HCT116 (cell line): ENCODE results near the gene PDRG1. TPM values are rescaled to one million over a fixed set of nuclear protein-coding genes. Genes with fewer than 3 reads are reported as not detected.

Source experiments
- ATAC-seq: fragments of 200-7000 bp; cut with Tn5 transposase; 2 replicates; pipeline ENCODE4 v1.9.1; 2020; ENCODE audit warnings: mild to moderate bottlenecking, moderate library complexity
- BruUV-seq: library from RNA; stranded (reverse); fragments of 400-500 nt; replicated peaks from 2 replicates; lab custom pipeline; 2021; lab: Mats Ljungman, UMichigan
- CTCF ChIA-PET: fragments of 300-600 bp; sonication (Branson Sonifier 250); formaldehyde crosslinking; loops from one replicate; lab custom pipeline; 2021; ENCODE audit warnings: antibody characterized with exemption; lab: Charles Lee
- POLR2A ChIA-PET: fragments of 300-600, 350-600 bp; sonication (Branson Sonifier 250); formaldehyde crosslinking; loops from one replicate; lab custom pipeline; 2021; ENCODE audit warnings: antibody characterized with exemption; lab: Charles Lee
- RAD21 ChIA-PET, 2 experiments: fragments of 300-600 bp; sonication (Branson Sonifier 250); formaldehyde crosslinking; loops; one replicate each; lab custom pipeline; 2023; ENCODE audit warnings: low total read pairs in 2 of 2; ENCODE audit not compliant: uncharacterized antibody in 2 of 2, unreplicated experiment in 2 of 2, low non-redundant PET in 1 of 2; lab: Charles Lee
- DNase-seq: peaks from one replicate; pipeline ENCODE4 v3.0.0-alpha.2; 2010; ENCODE audit warnings: low read depth, low spot score
- H2AFZ ChIP-seq: fragments of 200-600 bp; shearing (Covaris generic), sonication (generic); 2 replicates; pipeline ENCODE4 v1.6.1; 2017; ENCODE audit warnings: low read depth, mixed run types, mixed read lengths, antibody characterized with exemption, low read length; ENCODE audit not compliant: poor library complexity, severe bottlenecking
- H3K27ac ChIP-seq: 2 replicates; pipeline ENCODE4 v1.5.1; 2012; ENCODE audit warnings: low read depth, low read length
- H3K27me3 ChIP-seq: fragments of 200-600 bp; sonication (generic); 2 replicates; pipeline ENCODE4 v1.6.1; 2016; ENCODE audit warnings: mixed run types, low read length, mixed read lengths; ENCODE audit not compliant: insufficient read depth
- H3K36me3 ChIP-seq, 2 experiments: fragments of 200-500 bp in 1 of 2; fragments of 200-600 bp in 1 of 2; sonication (Bioruptor generic) in 1 of 2; sonication (generic) in 1 of 2; 2 replicates each; pipeline versions ENCODE4 v1.5.1 to v1.6.1; 2014 to 2016; ENCODE audit warnings: low read length in 2 of 2, inconsistent platforms in 1 of 2, mixed read lengths in 1 of 2, mixed run types in 1 of 2; ENCODE audit not compliant: insufficient read depth in 2 of 2, control insufficient read depth in 1 of 2
- H3K4me1 ChIP-seq, 2 experiments: fragments of 200-600 bp in 1 of 2; sonication (generic) in 1 of 2; 2 replicates each; pipeline versions ENCODE4 v1.5.1 to v1.6.1; 2012 to 2017; ENCODE audit warnings: low read length in 2 of 2, inconsistent platforms in 1 of 2, mild to moderate bottlenecking in 1 of 2, mixed read lengths in 1 of 2, mixed run types in 1 of 2, moderate library complexity in 1 of 2; ENCODE audit not compliant: insufficient read depth in 2 of 2, control insufficient read depth in 1 of 2
- H3K4me2 ChIP-seq: fragments of 200-600 bp; sonication (generic); 2 replicates; pipeline ENCODE4 v1.6.1; 2017; ENCODE audit warnings: mixed run types, low read length, mixed read lengths
- H3K4me3 ChIP-seq, 2 experiments: fragments of 200-600 bp in 1 of 2; sonication (generic) in 1 of 2; replicated peaks in 1 of 2; 2 replicates each; pipeline ENCODE4 v1.5.1; 2011 to 2016; ENCODE audit warnings: low read length in 2 of 2, control low read depth in 1 of 2, low read depth in 1 of 2, mild to moderate bottlenecking in 1 of 2, mixed read lengths in 1 of 2, mixed run types in 1 of 2
- H3K79me2 ChIP-seq: fragments of 200-600 bp; sonication (generic); 2 replicates; pipeline ENCODE4 v1.6.1; 2017; ENCODE audit warnings: mild to moderate bottlenecking, mixed run types, low read length, moderate library complexity, mixed read lengths; ENCODE audit not compliant: insufficient read depth
- H3K9ac ChIP-seq: fragments of 200-600 bp; sonication (generic); 2 replicates; pipeline ENCODE4 v1.6.1; 2016; ENCODE audit warnings: low read length, mixed read lengths
- H3K9me2 ChIP-seq: fragments of 200-600 bp; sonication (generic), shearing (Covaris generic); 2 replicates; pipeline ENCODE4 v1.6.1; 2017; ENCODE audit warnings: mixed run types, mild to moderate bottlenecking, moderate library complexity; ENCODE audit not compliant: insufficient read depth
- H3K9me3 ChIP-seq, 2 experiments: fragments of 200-500 bp in 1 of 2; fragments of 200-600 bp in 1 of 2; sonication (Bioruptor generic) in 1 of 2; sonication (generic) in 1 of 2; 2 replicates each; pipeline ENCODE4 v1.6.1; 2014 to 2017; ENCODE audit warnings: low read length in 2 of 2, mixed read lengths in 2 of 2, inconsistent platforms in 1 of 2, low read depth in 1 of 2, mild to moderate bottlenecking in 1 of 2, mixed run types in 1 of 2, moderate library complexity in 1 of 2; ENCODE audit not compliant: control insufficient read depth in 1 of 2, insufficient read depth in 1 of 2
- H4K20me1 ChIP-seq: fragments of 200-600 bp; sonication (generic), shearing (Covaris generic); 2 replicates; pipeline ENCODE4 v1.6.1; 2017; ENCODE audit warnings: mixed run types, mild to moderate bottlenecking, moderate library complexity; ENCODE audit not compliant: insufficient read depth
- CBX3 ChIP-seq: IDR thresholded peaks from 2 replicates; pipeline ENCODE4 v1.6.1; 2012; ENCODE audit warnings: low read depth
- CEBPB ChIP-seq: IDR thresholded peaks from 2 replicates; pipeline ENCODE4 v1.6.1; 2012; ENCODE audit warnings: low read depth
- CTCF ChIP-seq, 3 experiments: fragments of 200-600 bp in 1 of 3; sonication (generic) in 1 of 3; IDR thresholded peaks in 2 of 3; conservative IDR thresholded peaks in 1 of 3; 2 replicates each; pipeline ENCODE4 v1.5.1; 2012 to 2017; ENCODE audit warnings: low read depth in 2 of 3, low read length in 2 of 3, antibody characterized with exemption in 1 of 3, borderline replicate concordance in 1 of 3, control low read depth in 1 of 3, mild to moderate bottlenecking in 1 of 3, mixed read lengths in 1 of 3, mixed run types in 1 of 3, moderate library complexity in 1 of 3; ENCODE audit not compliant: insufficient read depth in 1 of 3
- EGR1 ChIP-seq: IDR thresholded peaks from 2 replicates; pipeline ENCODE4 v1.6.1; 2012; ENCODE audit warnings: low read depth
- ELF1 ChIP-seq: IDR thresholded peaks from 2 replicates; pipeline ENCODE4 v1.6.1; 2012; ENCODE audit warnings: low read depth, borderline replicate concordance
- EZH2phosphoT487 ChIP-seq: fragments of 200-600 bp; IDR thresholded peaks from 2 replicates; pipeline ENCODE4 v1.6.1; 2018; ENCODE audit warnings: antibody characterized with exemption, borderline replicate concordance
- JUND ChIP-seq: IDR thresholded peaks from 2 replicates; pipeline ENCODE4 v1.6.1; 2012
- MAX ChIP-seq: IDR thresholded peaks from 2 replicates; pipeline ENCODE4 v1.6.1; 2012
- POLR2A ChIP-seq: IDR thresholded peaks from 2 replicates; pipeline ENCODE4 v1.7.0; 2011; ENCODE audit warnings: borderline replicate concordance; ENCODE audit not compliant: insufficient read depth, insufficient read length; ENCODE audit errors: extremely low read depth
- POLR2AphosphoS5 ChIP-seq: IDR thresholded peaks from 2 replicates; pipeline ENCODE4 v1.6.1; 2011; ENCODE audit warnings: mild to moderate bottlenecking, low read depth, low read length, moderate library complexity
- RAD21 ChIP-seq: IDR thresholded peaks from 2 replicates; pipeline ENCODE4 v1.6.1; 2012; ENCODE audit warnings: low read depth, mild to moderate bottlenecking
- SIN3A ChIP-seq: IDR thresholded peaks from 2 replicates; pipeline ENCODE4 v1.6.1; 2012; ENCODE audit warnings: low read depth
- SP1 ChIP-seq: IDR thresholded peaks from 2 replicates; pipeline ENCODE4 v1.6.1; 2012; ENCODE audit warnings: low read depth
- SRF ChIP-seq: IDR thresholded peaks from 2 replicates; pipeline ENCODE4 v1.6.1; 2012; ENCODE audit warnings: low read depth
- TCF7L2 ChIP-seq: IDR thresholded peaks from 2 replicates; pipeline ENCODE4 v1.7.0; 2011; ENCODE audit warnings: borderline replicate concordance, inconsistent platforms; ENCODE audit not compliant: insufficient read depth, insufficient read length; ENCODE audit errors: extremely low read depth
- YY1 ChIP-seq: IDR thresholded peaks from 2 replicates; pipeline ENCODE4 v1.6.1; 2011; ENCODE audit warnings: low read length, low read depth, moderate library complexity, mild to moderate bottlenecking; ENCODE audit not compliant: insufficient replicate concordance; ENCODE audit errors: extremely low read depth
- ZFX ChIP-seq: fragments of 450-650 bp; IDR thresholded peaks from 2 replicates; pipeline ENCODE4 v1.6.1; 2017
- ZNF274 ChIP-seq: fragments of 200-500 bp; sonication (Bioruptor generic); IDR thresholded peaks from 2 replicates; pipeline ENCODE4 v1.6.1; 2014; ENCODE audit warnings: mild to moderate bottlenecking, low read depth, low read length, inconsistent platforms
- intact Hi-C: fragments of 100-400 bp; cut with micrococcal nuclease; formaldehyde crosslinking; loops from 2 replicates; pipeline ENCODE4 v1.10.0; 2022
- total RNA-seq: library from RNA; stranded (reverse); gene quantifications from one replicate; pipeline ENCODE4 v1.2.1, GENCODE V29; 2021; ENCODE audit not compliant: unreplicated experiment
- TF ChIP-seq, protein P1 (sequence below): IDR thresholded peaks from 2 replicates; pipeline ENCODE4 v1.6.1; 2012

The PDRG1 gene
- total RNA-seq, 1 experiment from 2014 or later: 18.7 TPM

GRCh38 chr20:31897541-31897940 lies 54.3 kb downstream of the PDRG1 start:
- Histone ChIP-seq H4K20me1 (no peaks in the 10 kb centered on the region), H3K79me2 (no peaks in the 10 kb centered on the region), H3K27ac (no peak overlapping the region), H3K4me2 (no peak overlapping the region), H3K4me1 (no peaks in the 10 kb centered on the region), H2AFZ (no peak overlapping the region), H3K9me2 (no peaks in the 10 kb centered on the region), H3K36me3 (no peaks in the 10 kb centered on the region), H3K27me3 (no peaks in the 10 kb centered on the region), H3K9ac (no peak overlapping the region), H3K4me3 (no peak overlapping the region), H3K9me3 (no peaks in the 10 kb centered on the region)
- ATAC-seq: no peak
- ChIA-PET CTCF (interaction anchor here (0.6 kb wide), 1 partner anchor 44 kb away, joined by 6 read pairs; no protein-coding TSS in a partner anchor), POLR2A (no interaction called here), RAD21 (no interaction called here)
- DNase-seq: no peak
- no peak for TF ChIP-seq SRF
- TF ChIP-seq, protein P1, sequence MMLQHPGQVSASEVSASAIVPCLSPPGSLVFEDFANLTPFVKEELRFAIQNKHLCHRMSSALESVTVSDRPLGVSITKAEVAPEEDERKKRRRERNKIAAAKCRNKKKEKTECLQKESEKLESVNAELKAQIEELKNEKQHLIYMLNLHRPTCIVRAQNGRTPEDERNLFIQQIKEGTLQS: no peak
- no peak for TF ChIP-seq ELF1
- TF ChIP-seq ZFX: no peak
- TF ChIP-seq SP1: no peak
- TF ChIP-seq SIN3A: no peak
- TF ChIP-seq CTCF (IDR thresholded peaks at IDR 0.05 in 2 of 3, conservative IDR thresholded peaks at IDR 0.05 in 1 of 3; ENCODE audit: borderline replicate concordance in 1 of 3, insufficient read depth in 1 of 3, low read depth in 2 of 3, low read length in 2 of 3): no peak
- TF ChIP-seq RAD21: no peak
- TF ChIP-seq CEBPB: no peak
- TF ChIP-seq POLR2A: no peak
- no peak for TF ChIP-seq JUND
- no peak for TF ChIP-seq MAX
- no peak for TF ChIP-seq YY1
- TF ChIP-seq EGR1: no peak
- no peak for TF ChIP-seq ZNF274
- TF ChIP-seq TCF7L2: no peak
- no peak for TF ChIP-seq POLR2AphosphoS5
- TF ChIP-seq CBX3: no peak
- TF ChIP-seq EZH2phosphoT487: no peak
- BruUV-seq: no TSS peak
- intact Hi-C loops: no loop called here
